ENCODE results near the gene UBR2.

DNA sequence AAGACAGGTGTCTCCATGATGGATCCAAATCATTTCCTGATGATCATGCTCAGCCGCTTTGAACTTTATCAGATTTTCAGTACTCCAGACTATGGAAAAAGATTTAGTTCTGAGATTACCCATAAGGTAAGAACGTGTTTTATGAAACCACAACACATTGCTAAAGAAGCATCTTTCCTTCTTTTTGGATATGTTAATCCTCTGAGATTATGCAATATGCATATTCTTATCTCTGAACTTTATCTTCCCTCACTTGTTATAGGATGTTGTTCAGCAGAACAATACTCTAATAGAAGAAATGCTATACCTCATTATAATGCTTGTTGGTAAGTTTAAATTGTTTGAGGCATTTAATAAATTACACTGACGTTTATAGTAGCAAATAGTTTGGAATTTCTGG, 80.4 kb downstream of the UBR2 start:
- TF ChIP-seq GABPB1 (CRISPR knock-in tag; IDR thresholded peaks at IDR 0.05): no peak
- TF ChIP-seq, protein P1, sequence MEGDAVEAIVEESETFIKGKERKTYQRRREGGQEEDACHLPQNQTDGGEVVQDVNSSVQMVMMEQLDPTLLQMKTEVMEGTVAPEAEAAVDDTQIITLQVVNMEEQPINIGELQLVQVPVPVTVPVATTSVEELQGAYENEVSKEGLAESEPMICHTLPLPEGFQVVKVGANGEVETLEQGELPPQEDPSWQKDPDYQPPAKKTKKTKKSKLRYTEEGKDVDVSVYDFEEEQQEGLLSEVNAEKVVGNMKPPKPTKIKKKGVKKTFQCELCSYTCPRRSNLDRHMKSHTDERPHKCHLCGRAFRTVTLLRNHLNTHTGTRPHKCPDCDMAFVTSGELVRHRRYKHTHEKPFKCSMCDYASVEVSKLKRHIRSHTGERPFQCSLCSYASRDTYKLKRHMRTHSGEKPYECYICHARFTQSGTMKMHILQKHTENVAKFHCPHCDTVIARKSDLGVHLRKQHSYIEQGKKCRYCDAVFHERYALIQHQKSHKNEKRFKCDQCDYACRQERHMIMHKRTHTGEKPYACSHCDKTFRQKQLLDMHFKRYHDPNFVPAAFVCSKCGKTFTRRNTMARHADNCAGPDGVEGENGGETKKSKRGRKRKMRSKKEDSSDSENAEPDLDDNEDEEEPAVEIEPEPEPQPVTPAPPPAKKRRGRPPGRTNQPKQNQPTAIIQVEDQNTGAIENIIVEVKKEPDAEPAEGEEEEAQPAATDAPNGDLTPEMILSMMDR (CRISPR knock-in tag; IDR thresholded peaks at IDR 0.05): no peak
- TF ChIP-seq POLR2A (IDR thresholded peaks at IDR 0.05; ENCODE audit: insufficient read depth in 1 of 2, low read depth in 2 of 2, low read length in 2 of 2): no peak
- TF ChIP-seq, protein P2, sequence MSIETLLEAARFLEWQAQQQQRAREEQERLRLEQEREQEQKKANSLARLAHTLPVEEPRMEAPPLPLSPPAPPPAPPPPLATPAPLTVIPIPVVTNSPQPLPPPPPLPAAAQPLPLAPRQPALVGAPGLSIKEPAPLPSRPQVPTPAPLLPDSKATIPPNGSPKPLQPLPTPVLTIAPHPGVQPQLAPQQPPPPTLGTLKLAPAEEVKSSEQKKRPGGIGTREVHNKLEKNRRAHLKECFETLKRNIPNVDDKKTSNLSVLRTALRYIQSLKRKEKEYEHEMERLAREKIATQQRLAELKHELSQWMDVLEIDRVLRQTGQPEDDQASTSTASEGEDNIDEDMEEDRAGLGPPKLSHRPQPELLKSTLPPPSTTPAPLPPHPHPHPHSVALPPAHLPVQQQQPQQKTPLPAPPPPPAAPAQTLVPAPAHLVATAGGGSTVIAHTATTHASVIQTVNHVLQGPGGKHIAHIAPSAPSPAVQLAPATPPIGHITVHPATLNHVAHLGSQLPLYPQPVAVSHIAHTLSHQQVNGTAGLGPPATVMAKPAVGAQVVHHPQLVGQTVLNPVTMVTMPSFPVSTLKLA (IDR thresholded peaks at IDR 0.05): no peak
- no peak for TF ChIP-seq CBFB (CRISPR knock-in tag; IDR thresholded peaks at IDR 0.05)
- TF ChIP-seq EHMT2 (IDR thresholded peaks at IDR 0.05; ENCODE audit: borderline replicate concordance, low read depth, low read length): no peak
- TF ChIP-seq ZFP36 (IDR thresholded peaks at IDR 0.05; ENCODE audit: borderline replicate concordance, low read depth, low read length, partially characterized antibody): no peak
- TF ChIP-seq SP1 (IDR thresholded peaks at IDR 0.05): no peak
- no peak for TF ChIP-seq SP1 (CRISPR knock-in tag; IDR thresholded peaks at IDR 0.05)
- no peak for TF ChIP-seq SIX1 (CRISPR knock-in tag; IDR thresholded peaks at IDR 0.05; ENCODE audit: borderline replicate concordance)
- TF ChIP-seq ZZZ3 (CRISPR knock-in tag; IDR thresholded peaks at IDR 0.05; ENCODE audit: borderline replicate concordance): no peak
- TF ChIP-seq ATF1 (CRISPR knock-in tag; IDR thresholded peaks at IDR 0.05): no peak
